Measurements from ENCODE around the gene ZNF213.
"Not testable (repeated sequence)": the region's sequence is repeated elsewhere in the genome, so short reads cannot be mapped to it uniquely, and the experiment has no call there.

ZNF213 gene

GRCh38 chr16:3179651-3180050, 44.8 kb downstream of the ZNF213 start:
- no peak overlapping the region for H3K4me3 ChIP-seq (ENCODE audit: low read depth, low read length)
- TF ChIP-seq, protein P1, sequence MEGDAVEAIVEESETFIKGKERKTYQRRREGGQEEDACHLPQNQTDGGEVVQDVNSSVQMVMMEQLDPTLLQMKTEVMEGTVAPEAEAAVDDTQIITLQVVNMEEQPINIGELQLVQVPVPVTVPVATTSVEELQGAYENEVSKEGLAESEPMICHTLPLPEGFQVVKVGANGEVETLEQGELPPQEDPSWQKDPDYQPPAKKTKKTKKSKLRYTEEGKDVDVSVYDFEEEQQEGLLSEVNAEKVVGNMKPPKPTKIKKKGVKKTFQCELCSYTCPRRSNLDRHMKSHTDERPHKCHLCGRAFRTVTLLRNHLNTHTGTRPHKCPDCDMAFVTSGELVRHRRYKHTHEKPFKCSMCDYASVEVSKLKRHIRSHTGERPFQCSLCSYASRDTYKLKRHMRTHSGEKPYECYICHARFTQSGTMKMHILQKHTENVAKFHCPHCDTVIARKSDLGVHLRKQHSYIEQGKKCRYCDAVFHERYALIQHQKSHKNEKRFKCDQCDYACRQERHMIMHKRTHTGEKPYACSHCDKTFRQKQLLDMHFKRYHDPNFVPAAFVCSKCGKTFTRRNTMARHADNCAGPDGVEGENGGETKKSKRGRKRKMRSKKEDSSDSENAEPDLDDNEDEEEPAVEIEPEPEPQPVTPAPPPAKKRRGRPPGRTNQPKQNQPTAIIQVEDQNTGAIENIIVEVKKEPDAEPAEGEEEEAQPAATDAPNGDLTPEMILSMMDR (IDR thresholded peaks at IDR 0.05; ENCODE audit: borderline replicate concordance, insufficient read depth, low read depth, low read length) = no peak

- no peak overlapping the region for H3K4me3 ChIP-seq (ENCODE audit: low read depth, low read length)
- TF ChIP-seq, protein P1 (IDR thresholded peaks at IDR 0.05; ENCODE audit: borderline replicate concordance, insufficient read depth, low read depth, low read length) = no peak
Observed at GRCh38 chr16:3180445-3180878, 45.6 kb downstream of the ZNF213 start.

- not testable (repeated sequence) for H3K4me3 ChIP-seq (ENCODE audit: low read depth, low read length)
Observed at GRCh38 chr16:3182293-3182607, 47.4 kb downstream of the ZNF213 start.

DNA sequence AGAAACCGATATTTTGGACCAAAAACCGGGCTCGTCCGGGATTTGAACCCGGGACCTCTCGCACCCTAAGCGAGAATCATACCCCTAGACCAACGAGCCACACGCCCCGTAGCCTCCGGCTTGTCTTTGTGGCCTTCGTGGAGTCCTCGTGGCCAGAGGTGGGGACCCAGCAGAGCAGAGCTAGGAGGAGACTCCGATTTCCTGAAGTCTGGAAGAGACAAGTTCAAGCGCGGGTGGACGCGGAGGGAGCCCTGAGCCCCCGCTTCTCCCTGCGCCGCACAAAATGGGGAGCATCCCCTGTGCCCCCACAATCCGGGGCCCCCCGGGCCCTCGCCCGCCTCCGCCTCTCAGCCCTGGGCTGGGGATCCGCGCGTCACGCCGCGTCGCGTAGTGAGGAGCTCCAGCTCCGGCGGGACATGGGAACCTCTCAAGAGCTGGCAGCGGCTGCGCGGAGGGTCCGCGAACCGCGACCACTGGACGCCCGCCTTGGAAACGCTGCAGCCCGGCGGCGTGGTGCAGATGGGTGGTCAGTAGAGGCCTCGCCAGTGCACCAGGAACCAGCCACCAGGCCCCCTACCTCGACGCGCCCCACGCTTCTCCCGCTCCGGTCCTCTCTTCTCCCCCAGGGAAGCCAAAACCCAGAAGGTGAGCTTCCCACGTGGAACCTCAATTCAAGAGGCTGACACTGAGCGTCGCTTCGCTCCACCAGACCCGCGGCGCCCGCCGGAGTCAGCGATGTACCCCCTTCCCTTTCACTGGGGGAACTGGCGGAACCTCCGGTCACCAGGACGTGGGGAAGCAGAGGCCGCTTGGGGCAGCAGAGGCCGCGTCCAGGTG, 48.0 kb downstream of the ZNF213 start:
- H3K4me3 ChIP-seq (ENCODE audit: low read depth, low read length) = peak overlapping the region; percentile 66

GRCh38 chr16:3183445-3184139, 48.8 kb downstream of the ZNF213 start:
- TF ChIP-seq, protein P1 (IDR thresholded peaks at IDR 0.05; ENCODE audit: borderline replicate concordance, insufficient read depth, low read depth, low read length) = no peak; the same call in 1 of the 2 replicates
- peak overlapping the region; percentile 66 for H3K4me3 ChIP-seq (ENCODE audit: low read depth, low read length)

More for the DNA sequence above, 48.0 kb downstream of the ZNF213 start:
- TF ChIP-seq, protein P1 (IDR thresholded peaks at IDR 0.05; ENCODE audit: borderline replicate concordance, insufficient read depth, low read depth, low read length) = peak; percentile 43; the same call in 1 of the 2 replicates

- H3K4me3 ChIP-seq (ENCODE audit: low read depth, low read length) = no peak overlapping the region
- TF ChIP-seq, protein P1 (IDR thresholded peaks at IDR 0.05; ENCODE audit: borderline replicate concordance, insufficient read depth, low read depth, low read length) = no peak
Observed at GRCh38 chr16:3186946-3187690, 52.3 kb downstream of the ZNF213 start.

Measured in GM12875 (cell line).